ENCODE data around the gene HIGD2A.
"Not testable (repeated sequence)": the region's sequence is repeated elsewhere in the genome, so short reads cannot be mapped to it uniquely, and the experiment has no call there.

Gene HIGD2A

DNA sequence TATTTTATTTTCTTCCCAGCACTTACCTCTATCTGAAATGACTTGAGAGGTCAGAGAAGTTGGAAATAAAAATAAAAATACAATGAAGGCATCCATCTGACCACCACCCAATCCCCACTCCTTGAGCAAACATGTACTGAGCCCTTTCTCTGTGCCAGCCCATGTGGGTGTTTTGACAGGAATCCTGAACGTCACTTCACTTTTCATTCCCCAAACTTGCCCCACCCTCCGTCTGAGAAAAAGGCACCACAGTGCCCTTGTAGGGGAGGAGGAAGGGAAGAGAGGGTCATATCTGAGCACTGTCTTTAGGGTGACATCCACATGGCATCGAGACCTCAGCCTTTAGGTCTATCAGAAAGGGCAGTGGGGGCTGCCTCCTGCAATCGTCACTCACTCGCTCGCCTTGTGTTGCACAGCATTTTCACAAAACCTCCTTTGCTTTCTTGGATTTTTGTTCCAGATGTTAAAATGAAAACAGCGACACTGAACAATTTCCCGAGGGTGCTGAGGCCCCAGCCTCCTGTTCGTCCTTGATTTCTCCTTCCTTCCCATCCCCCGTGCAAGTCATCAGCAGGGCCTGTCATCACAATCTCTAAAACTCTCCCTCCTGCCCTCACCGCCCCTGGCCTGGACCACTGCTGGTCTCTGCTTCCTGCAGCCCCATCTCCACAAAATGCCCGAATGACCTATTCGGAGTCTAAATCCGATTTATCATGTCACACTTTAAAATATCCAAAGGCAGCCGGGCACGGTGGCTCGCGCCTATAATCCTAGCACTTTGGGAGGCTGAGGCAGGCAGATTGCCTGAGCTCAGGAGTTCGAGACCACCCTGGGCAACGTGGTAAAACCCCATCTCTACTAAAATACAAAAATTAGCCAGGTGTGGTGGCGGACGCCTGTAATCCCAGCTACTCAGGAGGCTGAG lies 13.0 kb downstream of the HIGD2A start:
- H3K4me3 ChIP-seq (ENCODE audit: control insufficient read depth, low read depth, low read length), result no peak overlapping the region
- TF ChIP-seq, protein P1, sequence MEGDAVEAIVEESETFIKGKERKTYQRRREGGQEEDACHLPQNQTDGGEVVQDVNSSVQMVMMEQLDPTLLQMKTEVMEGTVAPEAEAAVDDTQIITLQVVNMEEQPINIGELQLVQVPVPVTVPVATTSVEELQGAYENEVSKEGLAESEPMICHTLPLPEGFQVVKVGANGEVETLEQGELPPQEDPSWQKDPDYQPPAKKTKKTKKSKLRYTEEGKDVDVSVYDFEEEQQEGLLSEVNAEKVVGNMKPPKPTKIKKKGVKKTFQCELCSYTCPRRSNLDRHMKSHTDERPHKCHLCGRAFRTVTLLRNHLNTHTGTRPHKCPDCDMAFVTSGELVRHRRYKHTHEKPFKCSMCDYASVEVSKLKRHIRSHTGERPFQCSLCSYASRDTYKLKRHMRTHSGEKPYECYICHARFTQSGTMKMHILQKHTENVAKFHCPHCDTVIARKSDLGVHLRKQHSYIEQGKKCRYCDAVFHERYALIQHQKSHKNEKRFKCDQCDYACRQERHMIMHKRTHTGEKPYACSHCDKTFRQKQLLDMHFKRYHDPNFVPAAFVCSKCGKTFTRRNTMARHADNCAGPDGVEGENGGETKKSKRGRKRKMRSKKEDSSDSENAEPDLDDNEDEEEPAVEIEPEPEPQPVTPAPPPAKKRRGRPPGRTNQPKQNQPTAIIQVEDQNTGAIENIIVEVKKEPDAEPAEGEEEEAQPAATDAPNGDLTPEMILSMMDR (IDR thresholded peaks at IDR 0.05; ENCODE audit: control insufficient read depth, insufficient read depth, low read depth, low read length, missing control alignments), result no peak
- DNase-seq (ENCODE audit: low read depth), result no peak

DNA sequence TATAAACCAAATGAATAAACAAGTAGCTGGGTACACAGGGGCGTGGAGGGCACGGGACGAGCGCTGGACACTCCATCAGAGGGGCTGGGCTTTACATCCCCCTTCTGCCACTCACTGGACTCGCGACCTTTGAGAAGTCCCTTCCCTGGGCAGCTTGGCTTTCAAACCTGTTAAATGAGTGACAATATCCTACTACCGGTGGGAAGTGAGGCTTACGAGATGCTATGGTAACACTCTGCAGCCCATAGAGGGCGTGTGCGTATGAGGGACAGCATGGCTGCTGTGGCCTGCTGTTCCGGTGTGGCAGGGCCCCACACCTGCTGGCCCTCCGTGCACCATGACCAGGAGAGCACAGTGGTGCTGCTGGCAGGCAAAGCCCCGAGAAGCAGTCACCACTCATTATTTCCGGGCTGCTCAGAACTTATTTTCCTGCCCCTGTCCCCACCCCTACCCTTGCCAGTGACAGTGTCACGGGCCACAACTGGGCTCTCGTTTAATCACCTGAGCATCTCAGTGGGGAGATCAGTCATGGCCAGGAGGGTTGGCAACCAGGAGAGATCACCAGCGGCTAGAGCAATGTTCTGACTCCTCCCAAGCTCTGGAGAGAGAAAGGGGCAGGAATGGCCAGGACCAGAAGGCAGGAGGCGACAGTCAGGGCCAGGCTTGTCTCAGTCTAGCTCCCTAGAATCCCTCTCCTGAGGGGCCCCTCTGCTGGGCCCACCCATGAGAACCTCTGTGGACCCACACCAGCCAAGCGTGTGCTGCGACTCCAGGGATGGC lies 17.3 kb downstream of the HIGD2A start:
- no peak for DNase-seq (ENCODE audit: low read depth)
- no peak overlapping the region for H3K4me3 ChIP-seq (ENCODE audit: control insufficient read depth, low read depth, low read length)
- TF ChIP-seq, protein P1 (IDR thresholded peaks at IDR 0.05; ENCODE audit: control insufficient read depth, insufficient read depth, low read depth, low read length, missing control alignments), result no peak

DNA sequence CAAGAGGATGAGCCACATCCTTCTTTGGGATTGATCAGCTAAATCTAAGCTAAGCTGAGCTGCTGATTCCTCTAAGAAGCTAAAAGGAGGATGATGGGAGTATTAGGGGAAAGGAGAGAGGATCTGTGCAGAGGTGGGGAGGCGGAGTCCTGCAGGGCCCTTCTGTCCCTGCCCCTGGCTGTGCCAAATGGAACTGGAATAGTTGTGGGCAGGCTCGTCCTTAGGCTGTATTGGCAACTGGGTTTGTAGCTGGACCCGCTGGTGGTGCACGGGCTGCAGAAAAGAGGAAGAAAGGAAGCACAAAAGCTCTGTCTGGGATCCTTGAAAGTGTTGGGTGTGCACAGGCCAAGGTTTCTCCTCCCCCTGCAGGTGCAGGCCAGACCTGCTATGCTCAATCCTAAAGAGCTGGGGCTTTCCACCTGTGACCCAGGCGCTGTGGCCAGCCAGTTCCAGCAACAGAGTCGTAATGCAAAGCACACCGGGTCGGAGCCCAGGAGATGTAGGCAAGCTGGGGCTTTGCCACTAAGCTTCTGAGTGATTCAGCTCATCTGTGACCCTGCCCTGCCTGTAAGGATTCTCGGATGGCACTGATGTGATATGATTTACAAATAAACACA lies 18.0 kb downstream of the HIGD2A start:
- H3K4me3 ChIP-seq (ENCODE audit: control insufficient read depth, low read depth, low read length), result no peak overlapping the region
- DNase-seq (ENCODE audit: low read depth), result no peak
- TF ChIP-seq, protein P1 (IDR thresholded peaks at IDR 0.05; ENCODE audit: control insufficient read depth, insufficient read depth, low read depth, low read length, missing control alignments), result no peak

DNA sequence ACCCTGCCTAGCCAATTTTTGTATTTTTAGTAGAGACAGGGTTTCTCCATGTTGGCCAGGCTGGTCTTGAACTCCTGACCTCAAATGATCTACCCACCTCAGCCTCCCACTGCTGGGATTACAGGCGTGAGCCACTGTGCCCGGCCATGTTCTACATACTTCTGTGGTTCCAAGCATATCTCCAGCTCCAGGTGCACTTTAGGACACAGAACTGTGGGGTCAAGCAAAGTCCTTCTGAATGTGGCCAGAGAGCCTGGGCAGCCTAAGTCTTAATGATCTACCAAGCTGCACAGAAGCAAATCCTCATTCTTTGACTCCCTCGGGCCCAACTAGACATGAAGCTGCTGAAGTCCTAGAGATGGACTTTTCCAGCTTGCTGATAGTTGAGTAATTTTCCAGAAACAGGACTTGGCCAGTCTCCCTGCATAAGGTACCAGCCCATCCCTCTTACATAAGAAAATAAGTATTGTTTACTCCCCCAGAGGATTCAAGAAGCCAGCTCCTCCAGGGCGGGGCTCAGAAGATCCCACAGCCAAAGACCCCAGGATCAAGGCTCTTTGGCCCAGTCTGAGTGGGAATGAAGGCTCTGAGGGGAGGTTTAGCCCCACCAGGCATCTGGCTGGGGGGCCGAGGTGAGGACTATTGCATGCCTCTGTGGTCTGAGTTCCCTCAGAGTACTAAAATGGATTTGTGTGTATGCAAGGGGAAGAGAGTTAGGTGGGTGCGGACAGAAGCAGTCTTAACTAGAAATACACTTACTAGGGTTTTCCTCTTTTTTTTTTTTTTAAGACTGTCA lies 19.1 kb downstream of the HIGD2A start:
- no peak for DNase-seq (ENCODE audit: low read depth)
- TF ChIP-seq, protein P1 (IDR thresholded peaks at IDR 0.05; ENCODE audit: control insufficient read depth, insufficient read depth, low read depth, low read length, missing control alignments), result no peak
- H3K4me3 ChIP-seq (ENCODE audit: control insufficient read depth, low read depth, low read length), result no peak overlapping the region

DNA sequence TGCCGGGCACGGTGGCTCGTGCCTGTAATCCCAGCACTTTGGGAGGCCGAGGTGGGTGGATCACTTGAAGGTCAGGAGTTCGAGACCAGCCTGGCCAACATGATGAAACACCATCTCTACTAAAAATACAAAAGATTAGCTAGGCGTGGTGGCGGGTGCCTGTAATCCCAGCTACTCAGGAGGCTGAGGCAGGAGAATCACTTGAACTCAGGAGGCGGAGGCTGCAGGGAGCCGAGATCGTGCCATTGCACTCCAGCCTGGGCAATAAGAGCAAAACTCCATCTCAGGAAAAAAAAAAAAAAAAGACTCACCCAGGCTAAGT lies 19.7 kb downstream of the HIGD2A start:
- not testable (repeated sequence) for DNase-seq (ENCODE audit: low read depth); H3K4me3 ChIP-seq (ENCODE audit: control insufficient read depth, low read depth, low read length)

DNA sequence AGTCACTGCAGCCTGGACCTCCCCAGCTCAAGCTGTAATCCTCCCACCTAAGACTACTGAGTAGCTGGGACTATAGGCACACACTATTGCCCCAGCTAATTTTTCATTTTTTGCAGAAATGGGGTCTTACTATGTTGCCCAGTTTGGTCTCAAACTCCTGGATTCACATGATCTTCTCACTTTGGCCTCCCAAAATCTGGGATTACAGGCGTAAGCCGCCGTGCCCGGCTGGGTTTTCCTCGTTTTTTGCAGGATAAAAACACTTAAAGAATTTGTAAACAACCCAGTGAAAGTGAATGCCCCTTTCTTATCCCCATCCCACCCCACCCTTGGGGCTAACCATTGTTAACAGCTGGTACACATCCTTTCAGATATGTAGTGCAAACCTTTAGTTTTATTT lies 20.0 kb downstream of the HIGD2A start:
- H3K4me3 ChIP-seq (ENCODE audit: control insufficient read depth, low read depth, low read length), result no peak overlapping the region
- TF ChIP-seq, protein P1 (IDR thresholded peaks at IDR 0.05; ENCODE audit: control insufficient read depth, insufficient read depth, low read depth, low read length, missing control alignments), result no peak
- no peak for DNase-seq (ENCODE audit: low read depth)
